HG03432 (cell line): ENCODE data around the gene RAPH1.

Source experiments
- ATAC-seq: cut with Tn5 transposase; IDR thresholded peaks from one replicate; pipeline ENCODE4 v1.9.1; 2021; ENCODE audit warnings: mild to moderate bottlenecking, moderate library complexity; ENCODE audit not compliant: unreplicated experiment

RAPH1 gene

GRCh38 chr2:203489531-203489930 lies 45.6 kb downstream of the RAPH1 start:
- ATAC-seq, result no peak

GRCh38 chr2:203484266-203485112 lies 50.6 kb downstream of the RAPH1 start:
- ATAC-seq, result no peak

GRCh38 chr2:203480623-203481022 lies 54.5 kb downstream of the RAPH1 start:
- ATAC-seq, result no peak

- no peak for ATAC-seq
Measured at GRCh38 chr2:203476881-203477280, 58.2 kb downstream of the RAPH1 start.

GRCh38 chr2:203471323-203471722 lies 63.8 kb downstream of the RAPH1 start:
- ATAC-seq, result no peak

- no peak for ATAC-seq
Measured at GRCh38 chr2:203470371-203470770, 64.7 kb downstream of the RAPH1 start.

- ATAC-seq, result no peak
Measured at GRCh38 chr2:203469546-203469945, 65.6 kb downstream of the RAPH1 start.

- no peak for ATAC-seq
Measured at GRCh38 chr2:203463266-203463678, 71.8 kb downstream of the RAPH1 start.

GRCh38 chr2:203462308-203462707 lies 72.8 kb downstream of the RAPH1 start:
- no peak for ATAC-seq

GRCh38 chr2:203461746-203462145 lies 73.4 kb downstream of the RAPH1 start:
- ATAC-seq, result no peak

- ATAC-seq, result no peak
Measured at GRCh38 chr2:203455209-203455608, 79.9 kb downstream of the RAPH1 start.

- peak; percentile 66 for ATAC-seq
Measured at GRCh38 chr2:203453858-203454451, 81.1 kb downstream of the RAPH1 start.

- no peak for ATAC-seq
Measured at GRCh38 chr2:203451689-203452088, 83.4 kb downstream of the RAPH1 start.

GRCh38 chr2:203451011-203451410 lies 84.1 kb downstream of the RAPH1 start:
- no peak for ATAC-seq

GRCh38 chr2:203450561-203450960 lies 84.5 kb downstream of the RAPH1 start:
- no peak for ATAC-seq

- ATAC-seq, result no peak
Measured at GRCh38 chr2:203446780-203447179, 88.3 kb downstream of the RAPH1 start.

GRCh38 chr2:203446071-203446481 lies 89.0 kb downstream of the RAPH1 start:
- no peak for ATAC-seq

- no peak for ATAC-seq
Measured at GRCh38 chr2:203444738-203445137, 90.4 kb downstream of the RAPH1 start.

GRCh38 chr2:203442463-203442862 lies 92.6 kb downstream of the RAPH1 start:
- no peak for ATAC-seq

- no peak for ATAC-seq
Measured at GRCh38 chr2:203441463-203441862, 93.6 kb downstream of the RAPH1 start.

GRCh38 chr2:203440671-203441070 lies 94.4 kb downstream of the RAPH1 start:
- no peak for ATAC-seq

GRCh38 chr2:203438528-203438927 lies 96.6 kb downstream of the RAPH1 start:
- no peak for ATAC-seq
